Measurements from ENCODE around the gene MLLT3. TPM values are rescaled to one million over a fixed set of nuclear protein-coding genes. Genes with fewer than 3 reads are reported as not detected.

Gene MLLT3
- total RNA-seq, 2 experiments from 2014 or later, result 55.9 to 56.4 TPM

DNA sequence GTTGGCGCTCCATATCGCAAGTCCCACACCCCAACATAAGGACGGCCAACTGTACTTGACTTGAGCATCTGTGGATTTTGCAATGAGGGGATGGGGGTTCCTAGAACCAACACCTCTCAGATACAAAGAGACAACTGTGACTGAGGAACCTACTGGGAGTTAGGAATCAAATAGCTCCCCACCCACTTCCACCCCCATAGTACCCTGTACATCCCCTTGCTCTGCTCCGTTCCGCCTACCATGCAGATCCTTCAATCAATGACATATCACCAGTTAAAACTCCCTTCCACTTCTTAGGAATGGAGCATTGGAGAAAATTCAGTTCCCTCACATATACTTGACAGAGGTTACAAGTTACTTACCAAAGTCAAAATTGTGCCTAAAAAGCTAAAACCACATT lies 140.9 kb downstream of the MLLT3 start:
- H3K27me3 Mint-ChIP-seq, result no peaks in the 10 kb centered on the region
- no peaks in the 10 kb centered on the region for H3K9me3 Mint-ChIP-seq (ENCODE audit: low read depth)
- no peak overlapping the region for H3K4me3 Mint-ChIP-seq
- ATAC-seq, result no peak
- H3K36me3 Mint-ChIP-seq, result peaks cover 8% of the 10 kb centered on the region
- peaks cover 9% of the 10 kb centered on the region for H3K4me1 Mint-ChIP-seq
- DNase-seq, result no peak
- CTCF ChIA-PET, result interaction anchor here (1.3 kb wide), 1 partner anchor 28 kb away, joined by 3 read pairs; no protein-coding TSS in a partner anchor
- H3K27ac Mint-ChIP-seq, result no peak overlapping the region

DNA sequence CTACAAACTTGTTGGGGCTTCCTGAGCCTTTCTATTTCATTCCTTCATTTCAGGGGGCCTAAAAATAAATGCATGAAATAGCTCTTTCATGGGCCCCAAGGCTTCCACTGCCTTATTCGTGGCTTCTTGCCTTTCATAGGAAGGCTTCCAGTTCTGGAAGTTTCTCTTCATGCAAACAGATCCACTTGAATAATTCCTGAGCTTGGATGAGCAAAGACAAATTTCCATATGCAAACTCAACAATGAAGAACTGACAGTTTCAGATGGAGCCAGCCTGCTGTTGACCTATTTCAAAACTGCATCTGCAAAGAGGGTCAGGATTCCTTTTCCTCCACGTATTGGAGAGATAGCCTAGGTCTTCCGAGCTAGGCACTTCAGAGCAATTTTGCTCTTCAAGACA lies 142.1 kb downstream of the MLLT3 start:
- Mint-ChIP-seq H3K4me3 (no peak overlapping the region), H3K9me3 (ENCODE audit: low read depth) (no peaks in the 10 kb centered on the region), H3K4me1 (peaks cover 9% of the 10 kb centered on the region), H3K36me3 (peaks cover 10% of the 10 kb centered on the region), H3K27me3 (no peaks in the 10 kb centered on the region), H3K27ac (no peak overlapping the region)
- DNase-seq (no peak), ATAC-seq (no peak)
- CTCF ChIA-PET, result no interaction called here

GRCh38 chr9:20479419-20480155 lies 142.7 kb downstream of the MLLT3 start:
- CTCF ChIA-PET, result no interaction called here
- ATAC-seq (peak; percentile 9), DNase-seq (no peak)
- no peak overlapping the region for H3K4me3 Mint-ChIP-seq
- H3K27ac Mint-ChIP-seq, result no peak overlapping the region
- no peaks in the 10 kb centered on the region for H3K9me3 Mint-ChIP-seq (ENCODE audit: low read depth)
- H3K27me3 Mint-ChIP-seq, result no peaks in the 10 kb centered on the region
- peaks cover 9% of the 10 kb centered on the region for H3K36me3 Mint-ChIP-seq
- peaks cover 9% of the 10 kb centered on the region for H3K4me1 Mint-ChIP-seq

DNA sequence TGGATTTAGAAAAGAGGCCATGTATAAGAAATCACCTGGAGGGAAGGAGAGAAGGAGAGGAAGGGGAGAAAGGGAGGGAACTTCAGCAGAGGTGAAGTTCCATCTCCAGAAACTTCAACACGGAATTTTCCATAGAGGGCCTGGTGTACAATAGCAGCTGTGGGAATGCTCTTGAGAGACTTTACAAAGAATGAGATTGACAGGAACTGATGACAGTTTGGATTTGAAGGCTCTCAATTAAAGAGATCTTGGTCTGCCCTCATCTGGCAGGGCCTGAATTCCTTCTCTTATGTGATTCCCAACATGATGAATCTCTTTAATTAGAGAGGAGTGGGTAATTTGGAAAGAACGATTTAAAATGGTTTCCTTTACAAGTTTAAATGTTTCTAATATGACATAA lies 143.5 kb downstream of the MLLT3 start:
- H3K4me1 Mint-ChIP-seq, result peaks cover 9% of the 10 kb centered on the region
- H3K27ac Mint-ChIP-seq, result no peak overlapping the region
- H3K9me3 Mint-ChIP-seq (ENCODE audit: low read depth), result no peaks in the 10 kb centered on the region
- CTCF ChIA-PET, result no interaction called here
- H3K4me3 Mint-ChIP-seq, result no peak overlapping the region
- H3K36me3 Mint-ChIP-seq, result peaks cover 5% of the 10 kb centered on the region
- no peaks in the 10 kb centered on the region for H3K27me3 Mint-ChIP-seq
- DNase-seq (no peak), ATAC-seq (no peak)

DNA sequence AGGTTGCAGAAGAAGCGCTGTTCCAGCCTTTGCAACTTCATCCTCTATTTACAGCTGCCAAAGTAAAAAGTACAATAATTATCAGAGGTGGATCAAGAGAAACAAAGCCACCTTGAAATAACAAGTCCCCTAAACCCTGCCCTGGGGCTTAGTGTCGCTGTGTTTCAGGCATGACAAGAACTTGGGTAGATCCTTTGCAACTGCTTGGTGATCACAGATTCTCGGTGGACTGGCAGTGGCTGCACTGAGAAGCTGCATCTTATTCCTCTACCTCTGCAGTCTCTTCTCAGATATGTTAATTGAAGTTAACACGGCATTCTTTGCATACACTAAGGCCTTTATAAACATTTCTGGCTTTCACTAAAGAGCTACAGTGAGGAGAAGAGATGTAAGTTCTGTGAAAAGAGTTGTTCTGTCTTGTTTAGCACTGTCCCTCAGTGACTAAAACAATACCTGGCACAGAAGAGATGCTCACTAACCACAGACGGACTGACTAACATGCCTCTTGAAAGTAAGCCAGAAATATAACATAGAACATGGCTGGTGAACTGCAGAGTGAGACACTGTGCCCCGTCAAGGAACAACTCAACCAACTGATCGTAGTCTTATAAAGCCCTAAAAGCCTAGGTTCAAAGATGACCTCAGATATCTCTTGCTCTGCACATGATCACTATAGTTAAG lies 144.2 kb downstream of the MLLT3 start:
- CTCF ChIA-PET, result interaction anchor here (1.0 to 1.4 kb wide), 2 partner anchors 18 to 632 kb away, joined by 3 read pairs; no protein-coding TSS in a partner anchor
- DNase-seq (no peak), ATAC-seq (no peak)
- Mint-ChIP-seq H3K27ac (no peak overlapping the region), H3K9me3 (ENCODE audit: low read depth) (no peaks in the 10 kb centered on the region), H3K4me3 (no peak overlapping the region), H3K36me3 (peaks cover 5% of the 10 kb centered on the region), H3K27me3 (no peaks in the 10 kb centered on the region), H3K4me1 (peaks cover 9% of the 10 kb centered on the region)

GRCh38 chr9:20476912-20477521 lies 145.3 kb downstream of the MLLT3 start:
- Mint-ChIP-seq H3K4me3 (no peak overlapping the region), H3K9me3 (ENCODE audit: low read depth) (no peaks in the 10 kb centered on the region), H3K27ac (no peak overlapping the region), H3K27me3 (no peaks in the 10 kb centered on the region), H3K36me3 (peaks cover 1% of the 10 kb centered on the region), H3K4me1 (peaks cover 9% of the 10 kb centered on the region)
- CTCF ChIA-PET, result interaction anchor here (1.0 to 1.4 kb wide), 2 partner anchors 17 to 633 kb away, joined by 3 read pairs; no protein-coding TSS in a partner anchor
- DNase-seq (no peak), ATAC-seq (no peak)

- DNase-seq (no peak), ATAC-seq (no peak)
- Mint-ChIP-seq H3K9me3 (ENCODE audit: low read depth) (peaks cover 3% of the 10 kb centered on the region), H3K4me3 (no peak overlapping the region), H3K27me3 (no peaks in the 10 kb centered on the region), H3K4me1 (peaks cover 5% of the 10 kb centered on the region), H3K27ac (no peak overlapping the region), H3K36me3 (peaks cover 8% of the 10 kb centered on the region)
- CTCF ChIA-PET, result interaction anchor here (1.1 kb wide), 1 partner anchor 12 kb away, joined by 3 read pairs; no protein-coding TSS in a partner anchor
These were observed 147.8 kb downstream of the MLLT3 start for GRCh38 chr9:20474496-20474895.

DNA sequence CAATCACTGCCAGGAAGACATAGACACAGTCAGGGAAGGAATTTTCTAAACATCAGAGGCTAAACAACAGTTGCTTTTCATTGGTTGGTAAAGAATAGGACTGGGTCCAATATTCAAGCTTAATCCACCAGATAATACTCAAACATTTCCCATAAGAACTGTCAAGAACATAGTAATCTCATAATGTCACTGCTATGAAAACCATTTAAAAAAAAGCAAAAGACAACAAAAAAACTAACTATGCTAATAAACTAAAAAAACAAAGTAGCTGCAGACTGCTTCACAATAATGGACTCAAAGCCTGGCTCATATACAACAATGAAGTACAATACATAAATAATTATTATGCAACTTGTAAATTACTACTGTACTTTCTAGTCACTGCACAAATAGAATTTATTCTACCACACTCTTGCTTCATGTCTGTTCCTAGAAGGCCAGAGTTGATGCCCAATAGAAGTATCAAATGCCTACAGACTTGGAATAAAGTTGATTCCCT lies 148.7 kb downstream of the MLLT3 start:
- peaks cover 14% of the 10 kb centered on the region for H3K36me3 Mint-ChIP-seq
- H3K4me1 Mint-ChIP-seq, result peaks cover 4% of the 10 kb centered on the region
- CTCF ChIA-PET, result no interaction called here
- no peak overlapping the region for H3K27ac Mint-ChIP-seq
- ATAC-seq (no peak), DNase-seq (no peak)
- no peaks in the 10 kb centered on the region for H3K27me3 Mint-ChIP-seq
- peaks cover 5% of the 10 kb centered on the region for H3K9me3 Mint-ChIP-seq (ENCODE audit: low read depth)
- H3K4me3 Mint-ChIP-seq, result no peak overlapping the region

DNA sequence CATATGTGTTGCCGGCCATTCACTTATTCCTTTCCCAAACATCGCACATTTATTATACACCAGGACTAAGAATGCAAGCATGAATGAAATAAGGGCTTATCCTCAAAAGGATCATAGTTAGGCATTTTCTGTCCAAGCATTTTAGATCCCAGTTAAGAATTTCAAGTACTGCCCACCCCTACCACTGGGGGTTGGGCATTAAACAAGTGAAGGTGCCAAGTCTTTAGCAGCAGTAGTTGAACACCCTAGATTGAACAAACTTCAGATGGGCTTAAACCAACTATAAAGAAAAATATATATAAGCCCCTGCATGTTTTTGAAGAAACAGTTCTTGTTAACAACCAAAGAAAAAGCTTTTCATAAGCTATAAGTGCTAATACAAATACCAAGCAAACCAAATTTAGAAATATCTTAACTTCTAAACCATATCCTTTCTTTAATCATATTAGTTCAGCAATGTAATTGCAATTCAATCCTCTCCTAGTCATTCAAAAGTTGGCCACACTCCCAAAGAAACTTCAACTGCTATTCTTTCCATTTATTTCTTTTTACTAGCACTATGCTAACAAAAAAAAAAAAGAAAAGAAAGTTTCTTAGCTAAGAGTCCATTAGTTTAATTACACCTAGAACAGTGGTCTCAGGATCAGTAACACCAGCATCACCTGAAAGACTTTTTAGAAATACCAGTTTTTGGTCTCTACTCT lies 149.8 kb downstream of the MLLT3 start:
- H3K4me1 Mint-ChIP-seq, result peaks cover 2% of the 10 kb centered on the region
- no peak overlapping the region for H3K27ac Mint-ChIP-seq
- peaks cover 5% of the 10 kb centered on the region for H3K9me3 Mint-ChIP-seq (ENCODE audit: low read depth)
- DNase-seq (no peak), ATAC-seq (no peak)
- peaks cover 15% of the 10 kb centered on the region for H3K36me3 Mint-ChIP-seq
- no peaks in the 10 kb centered on the region for H3K27me3 Mint-ChIP-seq
- no peak overlapping the region for H3K4me3 Mint-ChIP-seq
- CTCF ChIA-PET, result no interaction called here

GRCh38 chr9:20466328-20467008 lies 155.8 kb downstream of the MLLT3 start:
- ATAC-seq (no peak), DNase-seq (no peak)
- no peaks in the 10 kb centered on the region for H3K27me3 Mint-ChIP-seq
- peaks cover 5% of the 10 kb centered on the region for H3K9me3 Mint-ChIP-seq (ENCODE audit: low read depth)
- H3K36me3 Mint-ChIP-seq, result peaks cover 16% of the 10 kb centered on the region
- H3K4me3 Mint-ChIP-seq, result no peak overlapping the region
- H3K27ac Mint-ChIP-seq, result no peak overlapping the region
- CTCF ChIA-PET, result no interaction called here
- peaks cover 4% of the 10 kb centered on the region for H3K4me1 Mint-ChIP-seq

DNA sequence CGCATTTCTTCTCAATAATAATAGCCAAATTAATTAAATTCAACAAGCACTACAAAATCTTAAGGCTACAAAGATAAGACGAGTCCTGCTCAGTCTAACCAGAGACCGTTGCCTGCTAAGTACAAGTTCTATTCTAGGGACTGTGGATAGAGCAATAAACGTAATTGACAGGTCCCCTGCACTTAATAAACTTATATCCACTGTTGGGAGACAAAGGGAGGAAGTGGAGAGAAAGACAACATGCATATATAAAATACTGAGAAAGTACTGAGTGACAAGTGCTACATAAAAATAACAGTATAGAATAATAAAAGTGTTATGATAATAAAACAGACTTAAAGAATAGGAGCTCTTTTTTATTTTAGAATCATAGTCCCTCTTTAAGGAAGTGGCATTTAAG lies 158.1 kb downstream of the MLLT3 start:
- H3K27ac Mint-ChIP-seq, result no peak overlapping the region
- DNase-seq (no peak), ATAC-seq (no peak)
- H3K4me3 Mint-ChIP-seq, result no peak overlapping the region
- peaks cover 1% of the 10 kb centered on the region for H3K4me1 Mint-ChIP-seq
- CTCF ChIA-PET, result interaction anchor here (1.0 kb wide), 1 partner anchor 11 kb away, joined by 3 read pairs; no protein-coding TSS in a partner anchor
- no peaks in the 10 kb centered on the region for H3K9me3 Mint-ChIP-seq (ENCODE audit: low read depth)
- no peaks in the 10 kb centered on the region for H3K27me3 Mint-ChIP-seq
- H3K36me3 Mint-ChIP-seq, result peaks cover 7% of the 10 kb centered on the region

GRCh38 chr9:20463823-20464222 lies 158.5 kb downstream of the MLLT3 start:
- DNase-seq (no peak), ATAC-seq (no peak)
- no peak overlapping the region for H3K4me3 Mint-ChIP-seq
- H3K36me3 Mint-ChIP-seq, result peaks cover 8% of the 10 kb centered on the region
- H3K27me3 Mint-ChIP-seq, result no peaks in the 10 kb centered on the region
- H3K27ac Mint-ChIP-seq, result no peak overlapping the region
- H3K9me3 Mint-ChIP-seq (ENCODE audit: low read depth), result no peaks in the 10 kb centered on the region
- H3K4me1 Mint-ChIP-seq, result peaks cover 3% of the 10 kb centered on the region
- CTCF ChIA-PET, result interaction anchor here (1.0 kb wide), 1 partner anchor 11 kb away, joined by 3 read pairs; no protein-coding TSS in a partner anchor

DNA sequence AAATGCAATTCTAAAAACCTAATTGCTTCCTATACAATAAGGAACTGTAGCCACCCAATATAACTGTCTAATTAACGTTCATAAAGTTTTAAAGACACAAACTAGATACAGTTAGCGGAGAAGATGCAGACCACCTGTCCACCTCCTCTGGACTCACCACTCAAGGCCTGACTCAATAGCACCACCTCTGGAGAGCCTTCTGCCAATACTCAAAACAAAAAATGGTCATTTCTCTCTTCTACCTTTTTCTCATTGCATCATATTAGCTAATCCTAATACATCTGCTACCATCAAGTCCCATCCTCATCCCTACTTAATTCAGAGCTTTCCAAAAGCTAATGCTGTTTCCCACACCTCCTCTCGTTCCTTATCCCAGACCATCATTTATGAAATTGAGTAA lies 159.9 kb downstream of the MLLT3 start:
- Mint-ChIP-seq H3K27me3 (no peaks in the 10 kb centered on the region), H3K27ac (no peak overlapping the region), H3K4me3 (no peak overlapping the region), H3K36me3 (peaks cover 6% of the 10 kb centered on the region), H3K9me3 (ENCODE audit: low read depth) (no peaks in the 10 kb centered on the region), H3K4me1 (peaks cover 14% of the 10 kb centered on the region)
- ATAC-seq, result no peak
- DNase-seq, result no peak
- CTCF ChIA-PET, result no interaction called here

Data from activated CD8-positive, alpha-beta memory T cell treated with anti-CD3 and anti-CD28 coated beads, Interleukin-2, amount 10 ng/mL, durations not matched to agents 7 days and 5 days (primary cell).